GM19025 (cell line): ENCODE measurements around the gene PLAC8.
"Not testable (repeated sequence)": the region's sequence is repeated elsewhere in the genome, so short reads cannot be mapped to it uniquely, and the experiment has no call there.

Experiments used
- ATAC-seq: cut with Tn5 transposase; IDR thresholded peaks from one replicate; pipeline ENCODE4 v1.9.1; 2021; ENCODE audit warnings: mild to moderate bottlenecking, low read depth, moderate library complexity; ENCODE audit not compliant: unreplicated experiment

Gene PLAC8

DNA sequence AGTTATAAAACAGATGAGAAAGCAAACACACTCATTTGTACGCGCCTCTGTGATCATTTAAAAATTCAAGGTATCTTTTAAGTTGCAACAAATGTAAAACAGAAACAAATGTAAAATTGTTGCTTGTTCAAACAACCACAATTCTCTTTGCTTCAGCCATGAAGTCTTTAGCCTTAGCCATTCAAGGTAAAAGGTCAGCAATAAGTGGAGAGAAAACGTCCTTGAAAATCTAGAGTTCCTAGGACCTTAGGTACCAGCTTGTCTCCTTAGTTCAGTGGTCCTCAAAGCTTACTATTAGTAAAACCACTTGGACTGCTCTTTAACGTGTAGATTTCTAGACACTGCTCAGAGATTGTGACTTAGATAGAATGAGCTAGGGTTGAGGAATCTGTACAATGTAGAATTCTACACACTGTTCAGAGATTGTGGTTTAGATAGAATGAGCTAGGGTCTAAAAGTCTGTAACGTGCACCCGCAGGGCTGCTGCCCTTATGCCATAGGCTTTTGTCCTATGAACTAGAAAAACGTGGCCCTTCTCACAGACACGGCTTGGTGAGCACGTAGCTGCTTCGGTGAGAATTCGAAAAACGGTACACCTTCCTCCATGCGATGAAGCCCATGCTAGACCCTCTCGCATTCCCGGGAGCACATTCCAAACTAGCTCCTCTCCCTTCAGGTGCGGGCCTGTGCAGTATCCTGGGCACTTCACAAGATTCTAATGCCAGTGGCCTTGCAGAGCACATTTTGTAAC, 1.7 kb downstream of the PLAC8 start:
- ATAC-seq = no peak

- peak; percentile 21 for ATAC-seq
Measured at GRCh38 chr4:83112231-83112630, 2.3 kb downstream of the PLAC8 start.

GRCh38 chr4:83111751-83112141, 2.8 kb downstream of the PLAC8 start:
- not testable (repeated sequence) for ATAC-seq

DNA sequence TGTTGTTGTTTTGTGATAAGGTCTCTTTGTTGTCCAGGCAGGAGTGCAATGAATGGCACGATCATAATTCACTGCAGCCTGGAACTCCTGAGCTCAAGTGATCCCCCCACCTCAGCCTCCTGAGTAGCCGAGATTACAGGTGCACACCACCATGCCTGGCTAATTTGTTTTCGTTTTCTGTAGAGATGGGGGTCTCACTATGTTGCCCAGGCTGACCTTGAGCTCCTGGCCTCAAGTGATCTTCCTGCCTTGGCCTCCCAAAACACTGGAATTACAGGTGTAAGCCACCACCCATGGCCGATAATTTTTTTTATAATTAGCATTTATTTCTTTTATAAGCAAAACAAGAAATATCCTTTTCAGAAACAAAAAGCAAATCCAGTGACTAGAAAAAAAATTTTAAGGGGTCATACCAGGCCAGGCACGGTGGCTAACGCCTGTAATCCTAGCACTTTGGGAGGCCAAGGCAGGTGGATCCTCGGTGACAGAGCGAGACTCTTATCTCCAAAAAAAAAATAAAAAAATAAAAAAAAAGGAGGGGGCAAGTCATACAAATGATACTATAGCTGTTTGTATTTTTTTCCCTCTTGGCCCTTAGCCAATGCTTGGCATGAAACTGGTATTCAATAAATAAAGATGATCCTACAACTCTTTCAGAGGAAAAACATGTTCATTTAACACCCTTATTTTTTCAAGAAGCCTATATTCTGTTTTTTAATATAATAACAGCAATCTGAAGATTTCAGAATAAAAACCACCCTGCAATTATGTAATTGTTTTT, 3.4 kb downstream of the PLAC8 start:
- no peak for ATAC-seq

DNA sequence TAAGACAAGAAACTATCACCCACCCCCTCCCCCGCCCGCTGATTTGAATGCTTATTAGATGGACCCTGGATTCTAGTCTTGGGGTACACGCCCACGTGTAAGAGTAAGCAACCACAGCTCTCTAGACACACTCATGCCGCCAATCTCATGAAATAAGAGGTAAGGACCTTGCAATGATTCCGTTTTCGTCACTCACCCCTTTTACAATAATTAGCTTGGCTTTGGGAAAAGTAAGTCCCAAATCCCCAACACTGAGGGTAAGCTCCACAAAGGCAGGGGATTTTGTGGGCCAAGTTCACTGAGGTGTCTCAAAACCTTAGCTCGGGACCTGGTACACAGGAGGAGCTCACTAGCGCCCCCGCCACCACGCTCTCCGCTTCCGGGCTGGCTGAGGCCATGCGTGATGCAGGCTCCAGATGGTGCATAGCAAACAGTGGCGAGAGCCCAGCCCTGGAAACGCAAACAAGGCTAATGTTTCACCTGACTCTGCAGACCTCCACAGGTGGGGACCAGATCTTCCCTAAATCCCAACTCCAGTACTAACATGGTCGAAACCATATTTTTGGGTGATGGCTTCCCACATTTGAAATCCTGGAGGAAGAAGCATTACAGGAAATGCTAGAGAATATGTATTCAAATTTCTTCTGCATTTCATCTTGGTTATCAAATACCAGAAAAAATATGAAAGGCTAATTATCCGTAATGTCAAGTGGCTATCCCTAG, 4.1 kb downstream of the PLAC8 start:
- peak; percentile 74 for ATAC-seq

DNA sequence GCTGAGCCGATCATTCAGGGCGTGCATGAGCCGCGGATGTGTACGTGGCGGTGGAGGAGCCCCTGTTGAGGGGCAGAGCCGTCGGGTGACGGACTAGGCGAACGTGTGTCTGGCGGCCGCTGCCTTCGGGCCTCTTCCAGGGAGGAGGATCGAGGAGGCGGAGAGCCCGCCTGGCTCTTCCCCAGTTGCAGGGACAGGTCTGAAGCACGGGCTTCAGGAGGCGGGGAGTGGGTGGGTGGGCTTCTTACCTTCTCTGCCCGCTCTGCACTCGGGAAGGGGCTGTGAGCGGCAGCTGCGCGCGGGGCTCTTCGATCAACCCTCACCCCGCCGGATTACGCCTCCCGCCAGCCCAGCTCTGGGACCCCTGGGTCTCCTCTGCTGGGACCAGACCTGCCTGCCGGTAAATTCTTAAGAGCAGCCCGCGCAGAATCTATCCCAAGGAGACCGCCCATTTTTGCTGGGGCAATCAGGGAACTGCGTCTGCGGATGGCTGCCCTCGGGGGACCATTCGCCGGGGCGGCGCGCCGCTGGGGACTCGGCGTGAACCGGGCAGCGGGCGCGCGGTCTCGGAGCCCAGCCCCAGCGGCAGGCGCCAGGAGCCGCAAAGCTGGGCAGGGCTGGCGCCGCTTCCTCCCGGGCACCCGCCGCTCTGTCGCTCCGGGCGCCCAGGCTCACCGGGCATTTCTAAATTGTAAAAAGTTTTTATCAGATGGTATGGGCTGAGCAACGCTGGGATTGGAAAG, 4.9 kb downstream of the PLAC8 start:
- peak; percentile 18 for ATAC-seq

DNA sequence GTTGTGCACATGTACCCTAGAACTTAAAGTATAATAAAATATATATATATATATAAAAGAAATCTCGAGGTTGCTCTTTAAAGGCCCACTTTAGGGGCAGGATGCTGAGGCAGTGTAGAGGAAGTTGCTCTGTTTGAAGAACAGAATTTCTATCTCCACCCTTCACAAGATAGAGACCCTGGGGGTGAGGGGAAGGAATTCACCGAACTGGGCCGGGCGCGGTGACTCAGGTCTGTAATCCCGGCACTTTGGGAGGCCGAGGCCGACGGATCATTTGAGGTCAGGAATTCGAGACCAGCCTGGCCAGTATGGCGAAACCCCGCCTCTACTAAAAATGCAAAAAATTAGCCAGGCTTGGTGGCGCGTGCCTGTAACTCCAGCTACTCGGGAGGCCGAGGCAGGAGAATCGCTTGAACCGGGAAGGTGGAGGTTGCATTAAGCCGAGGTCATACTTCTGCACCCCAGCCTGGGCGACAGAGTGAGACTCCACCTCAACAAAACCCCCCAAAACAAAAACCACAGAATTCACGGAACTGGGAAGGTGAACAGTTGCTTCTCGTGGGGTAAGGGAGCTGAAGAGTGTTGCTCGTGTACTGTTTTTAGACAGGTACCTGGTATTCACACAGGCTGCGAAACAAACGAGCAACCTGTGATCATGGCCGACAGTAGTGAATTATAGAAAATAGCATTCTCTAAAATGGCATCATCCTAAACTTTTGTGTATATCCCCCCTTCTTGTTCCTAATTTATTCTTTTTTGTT, 6.2 kb downstream of the PLAC8 start:
- no peak for ATAC-seq

DNA sequence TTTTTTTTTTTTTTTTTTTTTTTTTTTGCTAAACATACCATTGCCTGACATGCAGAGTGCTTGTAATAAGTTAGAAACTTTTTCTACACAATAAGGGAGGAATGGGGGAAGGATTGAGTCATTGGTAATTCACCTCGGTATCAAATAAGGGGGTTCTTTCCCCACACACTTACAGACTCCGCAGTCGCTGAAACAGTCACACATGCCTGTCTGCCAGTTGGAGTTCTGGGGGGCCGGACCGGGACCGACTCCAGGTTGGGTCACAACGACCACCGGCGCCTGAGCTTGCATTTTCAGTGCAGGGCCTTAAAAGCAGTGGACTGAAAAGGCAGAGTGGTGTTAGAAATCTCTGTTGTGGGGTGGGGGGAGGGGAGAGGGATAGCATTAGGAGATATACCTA, 6.9 kb downstream of the PLAC8 start:
- ATAC-seq = no peak

GRCh38 chr4:83104991-83105390, 9.5 kb downstream of the PLAC8 start:
- no peak for ATAC-seq

DNA sequence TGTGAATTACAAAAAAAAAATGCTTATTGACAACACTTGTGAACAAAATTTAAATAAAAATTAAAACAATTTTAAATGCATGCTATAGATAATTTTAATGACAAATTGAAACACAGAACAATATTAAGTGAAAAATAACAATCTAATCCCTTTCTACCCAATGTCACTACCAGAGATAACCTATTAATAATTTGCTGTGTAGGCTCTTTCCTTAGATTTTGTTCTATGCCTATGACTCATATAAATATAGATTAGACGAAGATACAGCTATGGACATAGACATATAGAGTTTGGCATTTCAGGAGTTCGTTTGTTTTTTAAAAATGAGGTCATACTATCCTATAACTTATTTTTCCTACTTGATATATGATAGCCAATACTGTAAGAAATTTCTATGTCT, 18.1 kb downstream of the PLAC8 start:
- no peak for ATAC-seq

- ATAC-seq = no peak
Measured at GRCh38 chr4:83093060-83093640, 21.4 kb downstream of the PLAC8 start.

GRCh38 chr4:83089410-83090157, 24.9 kb downstream of the PLAC8 start:
- no peak for ATAC-seq

DNA sequence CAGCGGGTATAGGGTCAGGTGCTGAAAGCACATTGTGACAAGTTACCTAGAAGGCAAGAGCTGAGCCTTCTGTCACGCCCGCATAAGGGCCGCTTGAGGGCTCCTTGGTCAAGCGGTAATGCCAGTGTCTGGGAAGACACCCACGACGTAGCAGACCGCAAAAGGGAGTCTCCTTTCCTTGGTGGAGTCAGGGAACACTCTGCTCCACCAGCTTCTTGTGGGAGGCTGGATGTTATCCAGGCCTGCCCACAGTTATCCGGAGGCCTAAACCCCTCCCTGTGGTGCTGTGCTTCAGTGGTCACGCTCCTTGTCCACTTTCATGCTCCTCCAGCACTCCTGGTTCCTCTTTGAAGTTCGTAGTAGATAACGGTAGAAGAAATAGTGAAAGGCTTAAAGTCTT, 29.6 kb downstream of the PLAC8 start:
- ATAC-seq = not testable (repeated sequence)

DNA sequence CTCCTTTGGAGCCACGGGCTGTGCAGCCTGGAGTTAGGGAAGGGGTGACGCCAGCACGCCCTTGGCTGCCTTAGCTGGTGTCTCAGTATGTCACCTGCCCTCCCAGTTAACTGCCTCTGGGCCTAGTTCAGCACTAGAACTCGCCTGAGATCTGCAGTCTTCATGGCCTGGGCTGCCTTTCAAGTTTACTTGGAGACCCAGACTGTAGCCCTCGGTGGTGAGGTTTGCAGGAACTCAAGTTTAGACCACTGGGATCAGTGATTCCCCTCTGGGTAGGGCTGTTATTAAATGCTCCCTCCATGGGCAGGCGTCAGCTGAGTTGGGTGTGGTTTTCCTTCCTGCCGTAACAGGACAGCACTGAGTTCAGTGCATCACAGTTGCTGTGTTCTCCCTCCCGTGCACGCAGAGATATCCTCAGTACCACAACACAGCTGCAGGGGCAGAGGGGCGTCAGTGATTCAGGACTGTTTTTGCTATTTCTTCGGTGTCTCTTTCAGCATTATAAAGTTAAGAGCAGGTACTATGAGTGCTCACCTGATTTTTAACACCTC, 30.5 kb downstream of the PLAC8 start:
- no peak for ATAC-seq

GRCh38 chr4:83082777-83083176, 31.8 kb downstream of the PLAC8 start:
- ATAC-seq = no peak

GRCh38 chr4:83080561-83080960, 34.0 kb downstream of the PLAC8 start:
- ATAC-seq = no peak

- no peak for ATAC-seq
Measured at GRCh38 chr4:83075311-83076095, 39.0 kb downstream of the PLAC8 start.

DNA sequence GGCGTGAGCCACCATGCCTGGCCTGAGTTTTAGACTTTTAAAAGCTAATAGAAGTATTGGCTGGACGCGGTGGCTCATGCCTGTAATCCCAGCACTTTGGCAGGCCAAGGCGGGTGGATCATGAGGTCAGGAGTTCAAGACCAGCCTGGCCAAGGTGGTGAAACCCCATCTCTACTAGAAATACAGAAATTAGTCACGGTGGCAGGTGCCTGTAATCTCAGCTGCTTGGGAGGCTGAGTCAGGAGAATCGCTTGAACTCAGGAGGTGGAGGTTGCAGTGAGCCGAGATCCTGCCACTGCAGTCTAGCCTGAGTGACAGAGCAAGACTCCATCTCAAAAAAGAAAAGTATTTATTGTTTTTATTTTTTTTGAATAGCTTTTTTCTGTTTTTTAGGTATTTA, 39.7 kb downstream of the PLAC8 start:
- not testable (repeated sequence) for ATAC-seq
